Measurements from ENCODE around the gene CD300LB.
"Not testable (repeated sequence)": the region's sequence is repeated elsewhere in the genome, so short reads cannot be mapped to it uniquely, and the experiment has no call there.

The CD300LB gene

GRCh38 chr17:74524653-74525464 is 6.4 kb downstream of the CD300LB start:
- DNase-seq: no peak

- DNase-seq: no peak
Measured at GRCh38 chr17:74523308-74523707, 8.0 kb downstream of the CD300LB start.

DNA sequence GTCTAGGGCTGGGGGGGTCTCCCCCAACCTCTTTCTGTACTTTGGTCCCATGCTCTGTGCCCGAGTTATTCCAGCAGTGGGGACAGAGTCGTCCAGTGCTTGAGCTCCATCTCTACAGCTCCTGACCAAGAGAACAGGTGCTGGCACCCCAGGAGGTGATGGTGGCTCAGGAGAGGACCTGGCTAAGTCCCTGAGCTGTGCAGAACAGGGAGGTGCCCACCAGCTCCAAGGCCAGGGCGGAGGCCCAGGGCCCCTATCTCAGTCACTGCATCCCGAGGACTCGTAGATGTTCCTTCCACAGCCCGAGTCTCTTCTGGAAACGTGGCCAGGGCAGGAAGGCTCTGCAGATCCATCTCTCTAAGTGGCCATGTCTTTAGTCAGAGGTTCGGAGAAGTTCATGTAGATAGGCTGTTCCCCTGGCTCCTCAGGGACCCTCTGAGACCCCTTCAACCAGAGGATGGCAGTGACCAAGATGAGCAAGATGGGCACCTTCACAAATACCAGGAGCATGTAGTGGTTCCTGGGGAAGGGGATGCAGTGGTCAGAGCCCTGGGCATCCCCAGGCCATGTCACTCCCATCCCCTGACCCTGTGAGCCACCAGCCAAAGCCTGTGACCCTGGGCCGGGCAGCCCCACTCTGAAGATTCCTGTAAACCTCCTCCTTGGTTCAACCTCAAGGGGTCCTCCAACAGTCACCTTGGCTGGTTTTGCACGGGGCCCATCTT is 8.7 kb downstream of the CD300LB start:
- DNase-seq: no peak

DNA sequence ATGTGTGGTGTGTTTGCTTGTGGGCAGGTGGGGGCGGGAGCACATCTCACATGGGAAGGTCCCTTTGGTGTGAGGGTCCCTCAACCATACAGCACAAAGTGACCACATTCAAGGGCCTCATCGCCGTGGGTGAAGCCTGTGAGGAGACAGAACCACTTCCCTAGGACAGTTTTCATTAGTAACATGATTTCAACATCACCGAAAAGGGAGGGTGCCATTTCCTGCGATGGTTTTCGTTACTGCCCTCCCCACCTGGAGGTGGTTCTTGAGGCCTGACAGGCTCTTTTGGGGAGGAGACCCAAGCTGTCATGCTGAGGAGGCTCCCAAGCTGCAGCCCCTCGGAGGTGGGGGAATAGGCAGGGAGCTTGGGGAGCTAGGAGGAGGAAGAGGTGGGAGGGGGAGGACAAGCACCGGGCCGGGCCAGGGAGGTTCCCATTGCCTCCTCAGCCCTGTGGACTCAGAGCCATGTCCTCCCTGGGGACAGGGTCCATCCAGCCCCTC is 9.5 kb downstream of the CD300LB start:
- no peak for DNase-seq

GRCh38 chr17:74520790-74521480 is 10.3 kb downstream of the CD300LB start:
- no peak for DNase-seq

- DNase-seq: peak; percentile 63
Measured at GRCh38 chr17:74520016-74520434, 11.2 kb downstream of the CD300LB start.

GRCh38 chr17:74518413-74518981 is 12.8 kb downstream of the CD300LB start:
- not testable (repeated sequence) for DNase-seq

GRCh38 chr17:74516561-74517328 is 14.5 kb downstream of the CD300LB start:
- DNase-seq: no peak

- no peak for DNase-seq
Measured at GRCh38 chr17:74515941-74516340, 15.3 kb downstream of the CD300LB start.

DNA sequence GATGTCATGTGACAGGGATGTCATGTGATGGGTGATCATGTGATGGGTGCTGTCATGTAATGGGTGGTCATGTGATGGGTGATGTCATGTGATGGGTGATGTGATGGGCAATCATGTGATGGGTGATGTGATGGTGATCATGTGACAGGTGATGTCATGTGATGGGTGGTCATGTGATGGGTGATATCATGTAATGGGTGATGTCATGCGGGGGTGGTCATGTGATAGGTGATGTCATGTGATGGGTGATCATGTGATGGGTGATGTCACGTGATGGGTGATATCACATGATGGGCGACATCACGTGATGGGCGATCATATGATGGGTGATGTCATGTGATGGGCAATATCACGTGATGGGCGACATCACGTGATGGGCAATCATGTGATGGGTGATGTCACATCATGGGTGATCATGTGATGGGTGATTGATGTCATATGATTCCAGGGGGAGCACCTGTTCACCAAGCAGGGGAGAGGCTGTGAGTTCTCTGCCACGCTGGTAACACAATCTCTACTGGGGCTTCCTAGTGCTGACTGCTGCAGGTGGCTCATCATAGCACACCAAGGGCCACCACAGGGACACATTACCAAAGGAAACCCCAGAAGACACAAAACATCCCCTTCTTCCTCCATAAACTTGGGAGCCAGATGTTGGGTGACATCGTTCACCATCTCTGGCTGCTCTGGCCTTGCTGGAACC is 16.5 kb downstream of the CD300LB start:
- no peak for DNase-seq

- DNase-seq: peak; percentile 32
Measured at GRCh38 chr17:74513987-74514631, 17.2 kb downstream of the CD300LB start.

DNA sequence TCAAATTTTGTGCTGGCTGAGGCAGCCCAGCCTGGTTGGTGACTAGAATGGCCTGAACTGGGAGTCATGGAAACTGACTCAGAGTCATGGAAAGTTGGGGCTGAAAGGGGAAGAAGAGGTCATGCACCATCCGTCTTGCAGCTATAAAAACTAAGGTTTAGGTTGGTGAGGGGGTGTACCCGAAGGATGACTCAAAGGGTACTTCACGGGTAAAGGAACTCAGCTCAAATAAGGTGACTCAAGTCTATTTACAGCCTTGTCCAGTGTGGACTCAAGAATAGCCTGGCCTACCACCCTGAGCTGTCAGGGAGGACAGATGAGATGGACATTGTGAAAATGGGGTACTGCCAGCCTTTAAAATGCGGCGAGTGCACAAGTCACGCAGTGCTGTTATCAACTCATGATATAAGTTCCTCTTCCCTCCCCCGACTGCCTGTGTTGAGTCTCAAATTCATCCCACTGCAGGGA is 18.6 kb downstream of the CD300LB start:
- no peak for DNase-seq

- DNase-seq: no peak
Measured at GRCh38 chr17:74512036-74512435, 19.2 kb downstream of the CD300LB start.

GRCh38 chr17:74508156-74508555 is 23.1 kb downstream of the CD300LB start:
- no peak for DNase-seq

DNA sequence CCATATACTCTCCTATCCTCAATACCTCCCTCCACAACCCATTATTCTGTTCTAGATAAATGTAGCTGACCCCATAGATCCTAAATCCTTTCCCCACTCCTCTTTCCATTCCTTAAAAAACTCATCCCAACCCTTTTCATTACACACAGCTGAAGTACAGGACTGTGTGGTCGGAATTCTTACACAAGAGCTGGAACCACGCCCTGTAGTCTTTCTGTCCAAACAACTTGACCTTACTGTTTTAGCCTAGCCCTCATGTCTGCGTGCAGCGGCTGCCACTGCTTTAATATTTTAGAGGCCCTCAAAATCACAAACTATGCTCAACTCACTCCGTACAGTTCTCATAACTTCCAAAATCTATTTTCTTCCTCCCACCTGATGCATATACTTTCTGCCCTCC is 27.3 kb downstream of the CD300LB start:
- DNase-seq: not testable (repeated sequence)

GRCh38 chr17:74502861-74503260 is 28.4 kb downstream of the CD300LB start:
- DNase-seq: no peak

DNA sequence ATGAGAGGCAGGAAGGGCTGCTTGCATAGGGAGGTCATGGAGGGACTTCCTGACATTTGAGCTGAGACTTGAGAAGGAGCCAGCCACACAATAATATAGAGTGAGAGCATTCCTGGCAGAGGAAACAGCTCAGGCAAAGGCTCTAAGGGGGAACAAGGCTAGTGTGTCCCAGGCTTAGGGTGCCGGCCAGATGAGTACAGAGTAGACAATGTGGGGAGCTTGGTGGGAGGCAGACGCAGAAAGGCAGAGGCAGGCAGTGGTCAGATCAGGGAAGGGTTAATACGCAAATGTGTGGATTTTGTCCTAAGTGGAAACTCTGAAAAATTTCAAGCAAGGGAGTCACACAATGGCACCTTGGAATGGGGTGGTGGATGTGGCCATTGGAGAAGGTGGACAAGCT is 31.3 kb downstream of the CD300LB start:
- no peak for DNase-seq

- no peak for DNase-seq
Measured at GRCh38 chr17:74497471-74497870, 33.8 kb downstream of the CD300LB start.

DNA sequence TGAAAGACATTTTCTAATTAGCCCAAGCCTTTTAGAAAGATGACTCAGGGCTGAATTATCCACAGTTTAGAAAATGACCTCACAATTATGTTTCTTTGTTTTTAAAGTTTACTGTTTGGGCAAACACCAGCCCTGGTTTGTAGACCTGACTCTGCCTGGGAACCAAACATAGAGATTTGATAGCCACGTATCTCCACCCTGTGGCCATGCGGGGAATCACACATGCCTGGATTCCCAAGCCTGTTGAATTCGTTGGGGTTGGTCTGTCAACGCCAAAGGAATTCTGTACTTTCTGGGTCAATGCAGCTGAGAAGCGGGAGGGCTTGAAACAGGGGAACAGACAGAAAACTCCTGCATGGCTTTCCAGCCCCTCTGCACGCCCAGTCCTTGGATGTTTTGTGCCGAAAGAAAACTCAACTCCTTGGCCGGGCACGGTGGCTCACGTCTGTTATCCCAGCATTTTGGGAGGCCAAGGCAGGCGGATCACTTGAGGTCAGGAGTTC is 37.9 kb downstream of the CD300LB start:
- DNase-seq: peak; percentile 74

DNA sequence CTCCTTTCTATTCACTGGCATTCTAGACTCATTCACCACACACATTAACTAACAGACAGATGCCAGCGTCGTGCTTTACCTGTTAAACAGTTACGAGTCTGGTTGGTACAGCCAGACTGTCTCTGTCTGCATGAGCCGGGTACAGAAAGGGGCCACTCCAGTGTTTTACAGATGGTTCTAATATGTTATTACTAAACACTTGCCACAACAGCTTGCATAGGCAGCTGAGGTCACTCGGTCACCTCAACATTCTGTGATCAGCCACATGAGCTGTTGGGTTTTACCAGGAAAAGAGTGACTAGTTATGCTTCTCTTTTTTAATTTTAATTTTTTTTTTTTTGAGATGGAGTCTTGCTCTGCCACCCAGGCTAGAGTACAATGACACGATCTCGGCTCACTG is 39.6 kb downstream of the CD300LB start:
- DNase-seq: no peak

- no peak for DNase-seq
Measured at GRCh38 chr17:74490716-74491115, 40.6 kb downstream of the CD300LB start.
